HepG2 (cell line): ENCODE data around the gene CTNNBL1. TPM values are rescaled to one million over a fixed set of nuclear protein-coding genes. Genes with fewer than 3 reads are reported as not detected.

Experiments used
- ADNP ChIP-seq: sonication (generic); formaldehyde crosslinking; IDR thresholded peaks from 2 replicates; pipeline ENCODE4 v1.4.0; 2020; ENCODE audit warnings: missing genetic modification reagents
- CREB1 ChIP-seq, 2 experiments: fragments of 450-650 bp in 1 of 2; IDR thresholded peaks; 2 replicates each; pipeline ENCODE4 v1.6.1; 2016 to 2017; ENCODE audit warnings: control low read depth in 1 of 2, mild to moderate bottlenecking in 1 of 2, missing compliant biosample characterization in 1 of 2, missing genetic modification characterization in 1 of 2
- DMAP1 ChIP-seq: IDR thresholded peaks from 2 replicates; pipeline ENCODE4 v1.6.1; 2016
- FOXP1 ChIP-seq, 2 experiments: fragments of 450-650 bp in 1 of 2; IDR thresholded peaks; 2 replicates each; pipeline ENCODE4 v1.6.1; 2017 to 2018; ENCODE audit warnings: antibody characterized with exemption in 1 of 2
- GABPB1 ChIP-seq: IDR thresholded peaks from 2 replicates; pipeline ENCODE4 v1.6.1; 2016; ENCODE audit warnings: mild to moderate bottlenecking, missing genetic modification reagents, moderate library complexity, missing compliant biosample characterization
- GTF3A ChIP-seq: sonication (generic); formaldehyde crosslinking; conservative IDR thresholded peaks from 2 replicates; pipeline ENCODE4 v1.4.0; 2020; ENCODE audit warnings: mild to moderate bottlenecking, missing genetic modification reagents
- JUN ChIP-seq: sonication (generic); formaldehyde crosslinking; IDR thresholded peaks from 2 replicates; pipeline ENCODE4 v1.4.0; 2020; ENCODE audit warnings: mild to moderate bottlenecking, missing genetic modification reagents
- MAZ ChIP-seq, 2 experiments: sonication (generic) in 1 of 2; formaldehyde crosslinking in 1 of 2; IDR thresholded peaks; 2 replicates each; pipeline versions ENCODE4 v1.5.0 to v1.6.1; 2012 to 2020; ENCODE audit warnings: low read depth in 2 of 2, mild to moderate bottlenecking in 2 of 2, borderline replicate concordance in 1 of 2, improper control_type of control experiment in 1 of 2, low read length in 1 of 2, missing genetic modification reagents in 1 of 2, moderate library complexity in 1 of 2
- PAX8 ChIP-seq: sonication (generic); formaldehyde crosslinking; IDR thresholded peaks from 2 replicates; pipeline ENCODE4 v1.8.0; 2022; ENCODE audit warnings: mild to moderate bottlenecking, missing genetic modification reagents, borderline replicate concordance
- POLR2A ChIP-seq, 2 experiments: IDR thresholded peaks; 2 replicates each; pipeline ENCODE4 v1.6.1; 2011; ENCODE audit warnings: low read depth in 2 of 2, low read length in 2 of 2, mild to moderate bottlenecking in 1 of 2, moderate library complexity in 1 of 2; ENCODE audit not compliant: insufficient read depth in 1 of 2
- SIX4 ChIP-seq: sonication (generic); formaldehyde crosslinking; IDR thresholded peaks from 2 replicates; pipeline ENCODE4 v1.4.0; 2020; ENCODE audit warnings: missing genetic modification reagents
- SMAD1 ChIP-seq: sonication (generic); formaldehyde crosslinking; IDR thresholded peaks from 2 replicates; pipeline ENCODE4 v1.4.0; 2020; ENCODE audit warnings: missing genetic modification reagents, low read depth, mild to moderate bottlenecking, borderline replicate concordance
- ZNF101 ChIP-seq: sonication (generic); formaldehyde crosslinking; IDR thresholded peaks from 2 replicates; pipeline ENCODE4 v1.4.0; 2020; ENCODE audit warnings: mild to moderate bottlenecking, low read depth, missing genetic modification reagents, borderline replicate concordance
- ZNF251 ChIP-seq: sonication (generic); formaldehyde crosslinking; IDR thresholded peaks from 2 replicates; pipeline ENCODE4 v1.9.0; 2021; ENCODE audit warnings: mild to moderate bottlenecking, missing genetic modification reagents
- ZNF329 ChIP-seq: sonication (generic); formaldehyde crosslinking; IDR thresholded peaks from 2 replicates; pipeline ENCODE4 v1.9.0; 2021; ENCODE audit warnings: low read depth, mild to moderate bottlenecking, missing genetic modification reagents
- ZNF468 ChIP-seq: sonication (generic); formaldehyde crosslinking; IDR thresholded peaks from 2 replicates; pipeline ENCODE4 v1.8.0; 2022; ENCODE audit warnings: mild to moderate bottlenecking, moderate library complexity, missing genetic modification reagents
- polyA plus RNA-seq, 8 experiments: library from polyadenylated mRNA; depleted of rRNA in 3 of 8; stranded (reverse) in 7 of 8; unstranded in 1 of 8; fragments of >200 nt; fragmentation: Illumina TruSeq in 4 of 8; extraction: Trizol in 4 of 8; gene quantifications; 2 replicates each; pipeline versions ENCODE4 v1.2.1 to v1.2.3, GENCODE V29; 2011 to 2016; ENCODE audit warnings: low read depth in 4 of 8, missing spikeins in 1 of 8, mixed read lengths in 1 of 8; ENCODE audit not compliant: insufficient read depth in 1 of 8
- total RNA-seq, 5 experiments: library from RNA; depleted of rRNA; stranded (reverse); fragments of >200 nt; fragmentation: Illumina TruSeq; extraction: Trizol; gene quantifications; 2 replicates each; pipeline ENCODE4 v1.2.3, GENCODE V29; 2016; ENCODE audit warnings: low read depth in 1 of 5
- TF ChIP-seq, protein P1 (sequence below): sonication (generic); formaldehyde crosslinking; IDR thresholded peaks from 2 replicates; pipeline ENCODE4 v1.4.0; 2020; ENCODE audit warnings: missing genetic modification reagents
- TF ChIP-seq, protein P2 (sequence below): sonication (generic); formaldehyde crosslinking; IDR thresholded peaks from 2 replicates; pipeline ENCODE4 v1.8.1; 2023; ENCODE audit warnings: mild to moderate bottlenecking, missing genetic modification reagents
- TF ChIP-seq, protein P3 (sequence below): sonication (generic); formaldehyde crosslinking; conservative IDR thresholded peaks from 2 replicates; pipeline ENCODE4 v1.4.0; 2020; ENCODE audit warnings: missing genetic modification reagents
- TF ChIP-seq, protein P4 (sequence below): sonication (generic); formaldehyde crosslinking; IDR thresholded peaks from 2 replicates; pipeline ENCODE4 v1.4.0; 2020; ENCODE audit warnings: missing genetic modification reagents, low read depth, mild to moderate bottlenecking, borderline replicate concordance

Gene CTNNBL1
- total and polyA plus RNA-seq, 2 of the 13 experiments (the other 11 are each of a cell fraction or from before 2014, with no cell fraction given), result 49.3 to 94.6 TPM

DNA sequence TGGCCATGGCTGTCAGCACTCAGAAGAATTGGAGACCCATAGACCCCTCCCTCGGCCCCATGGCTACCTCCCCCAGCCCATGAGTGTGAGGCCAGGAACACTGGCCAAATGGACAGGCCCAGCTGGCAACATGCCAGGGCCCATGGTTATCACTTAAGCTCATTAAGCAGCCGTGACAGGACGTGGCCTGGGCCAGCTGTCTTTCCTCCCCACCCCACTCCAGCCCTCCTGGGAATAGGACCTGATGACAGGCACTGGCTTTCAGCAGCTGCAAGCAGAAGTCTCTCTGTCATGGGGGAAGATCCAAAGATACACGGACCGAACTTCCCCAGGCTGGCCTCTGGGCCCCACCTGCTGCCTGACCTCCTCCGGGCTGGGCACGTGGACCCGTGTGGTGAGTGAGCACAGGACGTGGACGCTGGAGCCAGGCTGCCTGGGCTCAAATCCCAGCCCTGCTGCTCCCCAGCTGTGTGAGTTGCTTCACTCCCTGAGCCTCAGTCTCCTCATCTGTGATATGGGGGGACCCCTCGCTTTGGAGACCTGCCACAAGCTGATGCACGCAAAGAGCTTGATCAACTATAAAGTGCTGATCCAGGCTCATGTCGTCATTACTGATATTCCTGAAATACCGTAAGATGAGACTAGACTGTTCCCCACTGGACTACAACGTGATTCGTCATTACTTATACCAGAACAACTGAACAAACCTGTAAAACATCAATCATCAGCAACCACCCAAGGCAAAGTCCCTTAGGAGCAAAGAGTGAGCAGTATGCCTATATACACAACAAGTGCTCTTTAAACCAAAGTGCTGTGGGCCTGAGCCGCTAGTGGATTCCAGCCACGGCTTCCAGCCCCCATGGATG, 187.1 kb downstream of the CTNNBL1 start (continued):
- TF ChIP-seq, protein P1, sequence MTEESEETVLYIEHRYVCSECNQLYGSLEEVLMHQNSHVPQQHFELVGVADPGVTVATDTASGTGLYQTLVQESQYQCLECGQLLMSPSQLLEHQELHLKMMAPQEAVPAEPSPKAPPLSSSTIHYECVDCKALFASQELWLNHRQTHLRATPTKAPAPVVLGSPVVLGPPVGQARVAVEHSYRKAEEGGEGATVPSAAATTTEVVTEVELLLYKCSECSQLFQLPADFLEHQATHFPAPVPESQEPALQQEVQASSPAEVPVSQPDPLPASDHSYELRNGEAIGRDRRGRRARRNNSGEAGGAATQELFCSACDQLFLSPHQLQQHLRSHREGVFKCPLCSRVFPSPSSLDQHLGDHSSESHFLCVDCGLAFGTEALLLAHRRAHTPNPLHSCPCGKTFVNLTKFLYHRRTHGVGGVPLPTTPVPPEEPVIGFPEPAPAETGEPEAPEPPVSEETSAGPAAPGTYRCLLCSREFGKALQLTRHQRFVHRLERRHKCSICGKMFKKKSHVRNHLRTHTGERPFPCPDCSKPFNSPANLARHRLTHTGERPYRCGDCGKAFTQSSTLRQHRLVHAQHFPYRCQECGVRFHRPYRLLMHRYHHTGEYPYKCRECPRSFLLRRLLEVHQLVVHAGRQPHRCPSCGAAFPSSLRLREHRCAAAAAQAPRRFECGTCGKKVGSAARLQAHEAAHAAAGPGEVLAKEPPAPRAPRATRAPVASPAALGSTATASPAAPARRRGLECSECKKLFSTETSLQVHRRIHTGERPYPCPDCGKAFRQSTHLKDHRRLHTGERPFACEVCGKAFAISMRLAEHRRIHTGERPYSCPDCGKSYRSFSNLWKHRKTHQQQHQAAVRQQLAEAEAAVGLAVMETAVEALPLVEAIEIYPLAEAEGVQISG (CRISPR knock-in tag), result peak; percentile 29; the same call in 1 of the 2 replicates
- TF ChIP-seq DMAP1 (CRISPR knock-in tag) (0 out of 2 replicates have a peak, but pooled peaks have one; percentile 34), CREB1 (IDR thresholded peaks at IDR 0.05) (peak; percentile 89), CREB1 (CRISPR knock-in tag; IDR thresholded peaks at IDR 0.05) (no peak), FOXP1 (IDR thresholded peaks at IDR 0.05) (no peak), FOXP1 (CRISPR knock-in tag; IDR thresholded peaks at IDR 0.05) (no peak), SIX4 (CRISPR knock-in tag) (no peak), JUN (CRISPR knock-in tag) (peak; percentile 54), ADNP (CRISPR knock-in tag) (0 out of 2 replicates have a peak, but pooled peaks have one; percentile 51), POLR2A (IDR thresholded peaks at IDR 0.05; ENCODE audit: insufficient read depth in 1 of 2, low read depth in 2 of 2, low read length in 2 of 2) (0 out of 4 replicates have a peak, but pooled peaks of 1 of the 2 experiments have one; percentile 31), SMAD1 (CRISPR knock-in tag) (no peak), ZNF101 (CRISPR knock-in tag) (no peak), ZNF251 (CRISPR knock-in tag) (0 out of 2 replicates have a peak, but pooled peaks have one; percentile 77), ZNF329 (CRISPR knock-in tag) (0 out of 2 replicates have a peak, but pooled peaks have one; percentile 28), ZNF468 (CRISPR knock-in tag) (no peak), GTF3A (CRISPR knock-in tag) (0 out of 2 replicates have a peak, but pooled peaks have one; percentile 30), PAX8 (CRISPR knock-in tag) (no peak), MAZ (IDR thresholded peaks at IDR 0.05; ENCODE audit: borderline replicate concordance, low read depth, low read length) (peak; percentile 37; the same call in 1 of the 2 replicates), MAZ (CRISPR knock-in tag; IDR thresholded peaks at IDR 0.05; ENCODE audit: low read depth) (no peak), GABPB1 (CRISPR knock-in tag) (peak; percentile 22; the same call in 1 of the 2 replicates)
- TF ChIP-seq, protein P2, sequence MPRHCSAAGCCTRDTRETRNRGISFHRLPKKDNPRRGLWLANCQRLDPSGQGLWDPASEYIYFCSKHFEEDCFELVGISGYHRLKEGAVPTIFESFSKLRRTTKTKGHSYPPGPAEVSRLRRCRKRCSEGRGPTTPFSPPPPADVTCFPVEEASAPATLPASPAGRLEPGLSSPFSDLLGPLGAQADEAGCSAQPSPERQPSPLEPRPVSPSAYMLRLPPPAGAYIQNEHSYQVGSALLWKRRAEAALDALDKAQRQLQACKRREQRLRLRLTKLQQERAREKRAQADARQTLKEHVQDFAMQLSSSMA, result 0 out of 2 replicates have a peak, but pooled peaks have one; percentile 12
- TF ChIP-seq, protein P3, sequence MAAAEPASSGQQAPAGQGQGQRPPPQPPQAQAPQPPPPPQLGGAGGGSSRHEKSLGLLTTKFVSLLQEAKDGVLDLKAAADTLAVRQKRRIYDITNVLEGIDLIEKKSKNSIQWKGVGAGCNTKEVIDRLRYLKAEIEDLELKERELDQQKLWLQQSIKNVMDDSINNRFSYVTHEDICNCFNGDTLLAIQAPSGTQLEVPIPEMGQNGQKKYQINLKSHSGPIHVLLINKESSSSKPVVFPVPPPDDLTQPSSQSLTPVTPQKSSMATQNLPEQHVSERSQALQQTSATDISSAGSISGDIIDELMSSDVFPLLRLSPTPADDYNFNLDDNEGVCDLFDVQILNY, result 0 out of 2 replicates have a peak, but pooled peaks have one; percentile 31
- TF ChIP-seq, protein P4, sequence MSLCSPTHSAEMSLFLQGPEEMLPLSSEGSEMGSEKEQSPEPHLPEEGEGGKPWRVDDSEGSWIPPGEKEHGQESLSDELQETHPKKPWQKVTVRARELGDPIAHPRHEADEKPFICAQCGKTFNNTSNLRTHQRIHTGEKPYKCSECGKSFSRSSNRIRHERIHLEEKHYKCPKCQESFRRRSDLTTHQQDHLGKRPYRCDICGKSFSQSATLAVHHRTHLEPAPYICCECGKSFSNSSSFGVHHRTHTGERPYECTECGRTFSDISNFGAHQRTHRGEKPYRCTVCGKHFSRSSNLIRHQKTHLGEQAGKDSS, result peak; percentile 36; the same call in 1 of the 2 replicates
